Ishikawa (cell line): ENCODE data around the gene CREG2.

Experiments
- NFIC ChIP-seq: IDR thresholded peaks from 2 replicates; pipeline ENCODE4 v1.6.1; 2012
- RAD21 ChIP-seq: IDR thresholded peaks from 2 replicates; pipeline ENCODE4 v1.6.1; 2012; ENCODE audit warnings: low read depth
- REST ChIP-seq: IDR thresholded peaks from 2 replicates; pipeline ENCODE4 v1.6.1; 2012; ENCODE audit warnings: low read depth, mild to moderate bottlenecking
- TEAD4 ChIP-seq: IDR thresholded peaks from 2 replicates; pipeline ENCODE4 v1.6.1; 2012

- TF ChIP-seq TEAD4, result no peak
- TF ChIP-seq NFIC, result no peak
- TF ChIP-seq REST, result no peak
- TF ChIP-seq RAD21, result no peak
Measured at GRCh38 chr2:101325425-101325824, 61.9 kb downstream of the CREG2 start.
